PC-3 (cell line): ENCODE results near the gene PSORS1C1. TPM values are rescaled to one million over a fixed set of nuclear protein-coding genes. Genes with fewer than 3 reads are reported as not detected.
A peak's percentile ranks its signal among the peaks of the same experiment; 100 is the strongest.
"Not testable (repeated sequence)": the region's sequence is repeated elsewhere in the genome, so short reads cannot be mapped to it uniquely, and the experiment has no call there.

Experiments
- ATAC-seq: fragments of 200-7000 bp; cut with Tn5 transposase; 2 replicates; pipeline ENCODE4 v1.9.1; 2020; ENCODE audit warnings: mild to moderate bottlenecking, moderate library complexity
- BruUV-seq: library from RNA; stranded (reverse); fragments of 400-500 nt; replicated peaks from 2 replicates; lab custom pipeline; 2021; lab: Mats Ljungman, UMichigan
- CTCF ChIA-PET: fragments of 300-600 bp; sonication (Branson Sonifier 250); formaldehyde crosslinking; loops from one replicate; lab custom pipeline; 2022; ENCODE audit warnings: antibody characterized with exemption; lab: Charles Lee
- POLR2A ChIA-PET: fragments of 300-600 bp; sonication (Branson Sonifier 250); formaldehyde crosslinking; loops from one replicate; lab custom pipeline; 2022; ENCODE audit warnings: antibody characterized with exemption; ENCODE audit not compliant: unreplicated experiment; lab: Charles Lee
- DNase-seq: peaks from one replicate; pipeline ENCODE4 v3.0.0-alpha.2; 2015
- H2AFZ ChIP-seq: fragments of 300-600 bp; sonication (generic); 2 replicates; pipeline ENCODE4 v1.6.0; 2016; ENCODE audit warnings: antibody characterized with exemption, low read length
- H3F3A ChIP-seq: fragments of 300-600 bp; sonication (generic); one replicate; pipeline ENCODE4 v1.6.0; 2017; ENCODE audit warnings: antibody characterized with exemption, low read length, control low read depth, mild to moderate bottlenecking; ENCODE audit not compliant: unreplicated experiment
- H3K27ac ChIP-seq: fragments of 300-600 bp; sonication (generic); 2 replicates; pipeline ENCODE4 v1.5.1; 2016; ENCODE audit warnings: mild to moderate bottlenecking, low read length
- H3K27me3 ChIP-seq: fragments of 300-600 bp; sonication (generic); 2 replicates; pipeline ENCODE4 v1.6.1; 2016; ENCODE audit warnings: low read length, mixed read lengths
- H3K36me3 ChIP-seq: fragments of 300-600 bp; sonication (generic); 2 replicates; pipeline ENCODE4 v1.6.1; 2016; ENCODE audit warnings: low read depth, mixed run types, low read length, mixed read lengths
- H3K4me1 ChIP-seq: fragments of 300-600 bp; sonication (generic); 2 replicates; pipeline ENCODE4 v1.5.1; 2016; ENCODE audit warnings: low read length; ENCODE audit not compliant: insufficient read depth
- H3K4me2 ChIP-seq: fragments of 300-600 bp; sonication (generic); 2 replicates; pipeline ENCODE4 v1.6.0; 2016; ENCODE audit warnings: low read length
- H3K4me3 ChIP-seq: fragments of 300-600 bp; sonication (generic); 2 replicates; pipeline ENCODE4 v1.5.1; 2016; ENCODE audit warnings: mild to moderate bottlenecking, low read length, mixed read lengths
- H3K79me2 ChIP-seq: fragments of 300-600 bp; sonication (generic); 2 replicates; pipeline ENCODE4 v1.6.1; 2017; ENCODE audit warnings: low read length, mixed read lengths
- H3K9ac ChIP-seq: fragments of 300-600 bp; sonication (generic); 2 replicates; pipeline ENCODE4 v1.6.0; 2016; ENCODE audit warnings: mild to moderate bottlenecking, low read length
- H3K9me2 ChIP-seq: fragments of 300-600 bp; sonication (generic); replicated peaks from 2 replicates; pipeline ENCODE4 v1.6.1; 2016; ENCODE audit warnings: mixed run types, low read length, mixed read lengths
- H3K9me3 ChIP-seq: fragments of 300-600 bp; sonication (generic); 2 replicates; pipeline ENCODE4 v1.6.1; 2016; ENCODE audit warnings: low read length, mixed read lengths
- H4K20me1 ChIP-seq: fragments of 300-600 bp; sonication (generic); 2 replicates; pipeline ENCODE4 v1.6.1; 2016; ENCODE audit warnings: low read length, mixed read lengths
- EZH2 ChIP-seq: fragments of 300-600 bp; sonication (generic); IDR thresholded peaks from one replicate; pipeline ENCODE4 v1.6.1; 2017; ENCODE audit warnings: antibody characterized with exemption, mild to moderate bottlenecking, low read length; ENCODE audit not compliant: unreplicated experiment
- EZH2phosphoT487 ChIP-seq: fragments of 300-600 bp; sonication (generic); IDR thresholded peaks from 2 replicates; pipeline ENCODE4 v1.6.1; 2018; ENCODE audit warnings: mild to moderate bottlenecking, antibody characterized with exemption, low read length, borderline replicate concordance
- intact Hi-C: fragments of 100-400 bp; cut with micrococcal nuclease; formaldehyde crosslinking; loops from 2 replicates; pipeline ENCODE4 v1.9.0; 2023
- total RNA-seq: library from RNA; depleted of rRNA; stranded (reverse); fragments of >200 nt; gene quantifications from 2 replicates; pipeline ENCODE4 v1.2.3, GENCODE V29; 2014
- TF ChIP-seq, protein P1 (sequence below): fragments of 300-600 bp; sonication (generic); conservative IDR thresholded peaks from 2 replicates; pipeline ENCODE4 v1.5.1; 2017; ENCODE audit warnings: antibody characterized with exemption, low read depth, mild to moderate bottlenecking, low read length

Gene PSORS1C1
- total RNA-seq, 1 experiment from 2014 or later: 2.0 TPM

DNA sequence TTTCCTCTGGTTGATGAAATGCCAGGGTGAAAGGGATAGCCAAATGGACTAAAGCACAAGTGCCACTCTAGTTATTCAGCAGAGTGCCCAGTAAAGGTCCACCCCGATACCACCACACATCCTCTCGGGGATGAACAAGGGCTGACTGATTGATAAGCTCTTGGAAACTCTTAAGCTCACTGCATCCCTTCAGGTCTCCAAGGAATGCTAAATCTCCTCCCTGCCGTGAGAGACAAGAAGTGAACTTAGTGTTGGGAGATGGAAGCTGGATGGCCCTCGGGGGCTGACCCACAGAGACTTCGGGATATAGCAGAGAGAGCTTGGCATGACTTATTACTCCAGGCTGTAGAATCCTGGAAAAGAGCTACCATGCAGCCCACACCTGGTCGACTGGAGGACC is 69.3 kb downstream of the PSORS1C1 start:
- H3K4me2 ChIP-seq, H3K4me3 ChIP-seq, CTCF ChIA-PET: not testable (repeated sequence)

DNA sequence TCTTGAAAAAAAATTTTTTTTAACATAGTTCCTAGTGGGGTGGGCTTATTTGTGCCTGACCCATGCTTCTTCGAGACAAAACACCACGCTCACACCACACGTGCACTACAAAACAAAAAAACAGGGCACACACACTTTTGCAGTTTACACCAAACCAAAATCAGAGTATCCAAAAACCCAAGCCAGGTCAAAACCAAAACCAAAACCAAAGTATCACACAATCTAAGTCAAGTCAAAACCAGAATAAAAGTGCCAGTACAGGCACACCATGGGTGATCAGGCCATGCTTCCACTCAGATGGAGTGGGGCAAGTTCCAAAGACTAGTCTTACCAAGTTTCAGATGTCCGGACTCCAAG is 71.1 kb downstream of the PSORS1C1 start:
- H3K9me2 ChIP-seq, DNase-seq, H3K27me3 ChIP-seq, H3F3A ChIP-seq, intact Hi-C loops, H3K36me3 ChIP-seq, ATAC-seq, H3K4me3 ChIP-seq, H3K4me2 ChIP-seq, H3K79me2 ChIP-seq, H3K9ac ChIP-seq, H3K27ac ChIP-seq, H3K4me1 ChIP-seq, H2AFZ ChIP-seq, CTCF ChIA-PET, H4K20me1 ChIP-seq, H3K9me3 ChIP-seq, POLR2A ChIA-PET: not testable (repeated sequence)
- BruUV-seq: TSS peak; percentile 87

More for the DNA sequence above, 69.3 kb downstream of the PSORS1C1 start:
- intact Hi-C loops, H3K4me1 ChIP-seq, H3K9ac ChIP-seq, H4K20me1 ChIP-seq, H3K27me3 ChIP-seq, H2AFZ ChIP-seq, H3K9me2 ChIP-seq, H3K27ac ChIP-seq, H3F3A ChIP-seq, H3K36me3 ChIP-seq, POLR2A ChIA-PET, ATAC-seq, H3K79me2 ChIP-seq, DNase-seq, H3K9me3 ChIP-seq, BruUV-seq: not testable (repeated sequence)

GRCh38 chr6:31186052-31186734 is 71.6 kb downstream of the PSORS1C1 start:
- Histone ChIP-seq H3K27me3 (no peaks in the 10 kb centered on the region), H3K79me2 (no peaks in the 10 kb centered on the region), H3K27ac (no peak overlapping the region), H3K9me2 (no peaks in the 10 kb centered on the region), H3K4me1 (no peaks in the 10 kb centered on the region), H2AFZ (no peak overlapping the region; the same call in 1 of the 2 replicates), H3K9ac (no peak overlapping the region), H4K20me1 (no peaks in the 10 kb centered on the region), H3K9me3 (no peaks in the 10 kb centered on the region), H3F3A (no peaks in the 10 kb centered on the region), H3K4me3 (no peak overlapping the region), H3K4me2 (no peak overlapping the region), H3K36me3 (no peaks in the 10 kb centered on the region)
- ATAC-seq (peak; percentile 43), DNase-seq (no peak)
- POLR2A ChIA-PET: no interaction called here
- CTCF ChIA-PET: no interaction called here
- intact Hi-C loops: no loop called here
- no peak for TF ChIP-seq EZH2phosphoT487
- TF ChIP-seq, protein P1, sequence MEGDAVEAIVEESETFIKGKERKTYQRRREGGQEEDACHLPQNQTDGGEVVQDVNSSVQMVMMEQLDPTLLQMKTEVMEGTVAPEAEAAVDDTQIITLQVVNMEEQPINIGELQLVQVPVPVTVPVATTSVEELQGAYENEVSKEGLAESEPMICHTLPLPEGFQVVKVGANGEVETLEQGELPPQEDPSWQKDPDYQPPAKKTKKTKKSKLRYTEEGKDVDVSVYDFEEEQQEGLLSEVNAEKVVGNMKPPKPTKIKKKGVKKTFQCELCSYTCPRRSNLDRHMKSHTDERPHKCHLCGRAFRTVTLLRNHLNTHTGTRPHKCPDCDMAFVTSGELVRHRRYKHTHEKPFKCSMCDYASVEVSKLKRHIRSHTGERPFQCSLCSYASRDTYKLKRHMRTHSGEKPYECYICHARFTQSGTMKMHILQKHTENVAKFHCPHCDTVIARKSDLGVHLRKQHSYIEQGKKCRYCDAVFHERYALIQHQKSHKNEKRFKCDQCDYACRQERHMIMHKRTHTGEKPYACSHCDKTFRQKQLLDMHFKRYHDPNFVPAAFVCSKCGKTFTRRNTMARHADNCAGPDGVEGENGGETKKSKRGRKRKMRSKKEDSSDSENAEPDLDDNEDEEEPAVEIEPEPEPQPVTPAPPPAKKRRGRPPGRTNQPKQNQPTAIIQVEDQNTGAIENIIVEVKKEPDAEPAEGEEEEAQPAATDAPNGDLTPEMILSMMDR: no peak
- no peak for TF ChIP-seq EZH2
- no TSS peak for BruUV-seq
